GM11168 (cell line): ENCODE data around the gene PRKN.

Experiments used
- in situ Hi-C: fragments of 300-500 bp; cut with MboI; formaldehyde crosslinking; loops from one replicate; pipeline ENCODE4 v1.12.0; 2022; ENCODE audit warnings: low sequenced_read_pairs; ENCODE audit not compliant: unreplicated experiment

Gene PRKN

DNA sequence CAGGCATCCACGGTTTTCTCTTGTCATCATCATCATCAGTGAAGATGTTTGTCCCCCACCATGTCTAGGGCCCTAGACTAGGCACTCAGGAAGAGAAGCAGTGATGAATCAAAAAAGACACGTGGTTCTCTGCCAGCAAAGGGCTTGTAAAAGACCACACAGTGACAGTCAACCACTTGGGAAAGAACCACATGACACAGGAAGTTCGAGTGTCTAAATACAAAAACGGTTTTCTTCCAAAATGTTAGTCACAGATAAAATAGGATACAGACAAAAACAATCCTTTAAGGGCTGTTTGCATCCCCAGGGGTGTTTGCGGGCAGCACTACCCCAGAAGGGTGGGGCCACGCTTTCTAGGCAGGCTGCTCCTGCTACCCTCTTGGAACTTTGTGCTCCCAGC, 1096.9 kb downstream of the PRKN start:
- in situ Hi-C loops: no loop called here

DNA sequence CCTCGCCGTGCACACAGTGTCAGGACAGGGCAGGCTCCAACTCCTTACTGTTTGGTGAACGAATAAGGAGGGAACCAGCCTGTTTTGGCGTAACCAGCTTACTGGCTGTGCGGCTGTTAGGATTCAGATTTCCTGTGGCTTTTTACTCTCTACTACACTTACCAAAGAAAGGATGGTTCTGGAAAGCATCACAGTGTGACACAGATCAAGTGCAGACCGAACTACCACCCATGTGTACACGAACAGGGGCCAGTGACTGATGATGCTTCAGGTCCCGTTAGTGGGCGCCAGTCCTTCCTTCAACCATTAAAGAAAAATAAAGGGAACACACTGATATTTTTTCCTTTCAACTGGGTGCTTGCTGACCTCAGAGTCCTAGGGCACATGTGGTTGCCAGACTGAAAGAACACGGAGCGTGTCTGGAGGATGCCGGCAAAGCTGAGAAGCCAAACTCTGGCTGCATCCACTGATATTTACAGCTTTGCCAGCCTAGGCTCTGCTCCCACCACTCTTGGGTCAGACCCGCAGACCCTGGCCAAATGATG, 1101.4 kb downstream of the PRKN start:
- in situ Hi-C loops: no loop called here

DNA sequence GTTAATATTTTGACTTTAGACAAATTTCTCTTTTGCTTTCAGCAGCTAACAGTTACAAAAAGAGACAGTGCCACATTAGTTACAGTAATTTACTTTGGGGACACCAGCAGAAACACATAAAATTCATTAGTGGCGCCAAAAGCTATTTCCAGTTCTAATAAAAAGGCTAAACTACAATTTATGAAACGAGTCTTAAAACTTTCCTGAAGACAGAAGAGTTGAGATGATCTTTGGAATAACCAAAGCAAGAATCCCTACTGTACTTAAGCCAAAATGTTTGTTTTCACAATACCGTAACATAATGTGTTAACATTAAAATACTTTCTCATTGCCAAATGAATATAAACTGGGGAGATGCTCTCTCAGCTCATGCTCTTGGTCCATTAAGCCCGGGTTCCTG, 1103.5 kb downstream of the PRKN start:
- in situ Hi-C loops: no loop called here

- in situ Hi-C loops: no loop called here
These were observed 1104.8 kb downstream of the PRKN start for GRCh38 chr6:161622779-161623178.

DNA sequence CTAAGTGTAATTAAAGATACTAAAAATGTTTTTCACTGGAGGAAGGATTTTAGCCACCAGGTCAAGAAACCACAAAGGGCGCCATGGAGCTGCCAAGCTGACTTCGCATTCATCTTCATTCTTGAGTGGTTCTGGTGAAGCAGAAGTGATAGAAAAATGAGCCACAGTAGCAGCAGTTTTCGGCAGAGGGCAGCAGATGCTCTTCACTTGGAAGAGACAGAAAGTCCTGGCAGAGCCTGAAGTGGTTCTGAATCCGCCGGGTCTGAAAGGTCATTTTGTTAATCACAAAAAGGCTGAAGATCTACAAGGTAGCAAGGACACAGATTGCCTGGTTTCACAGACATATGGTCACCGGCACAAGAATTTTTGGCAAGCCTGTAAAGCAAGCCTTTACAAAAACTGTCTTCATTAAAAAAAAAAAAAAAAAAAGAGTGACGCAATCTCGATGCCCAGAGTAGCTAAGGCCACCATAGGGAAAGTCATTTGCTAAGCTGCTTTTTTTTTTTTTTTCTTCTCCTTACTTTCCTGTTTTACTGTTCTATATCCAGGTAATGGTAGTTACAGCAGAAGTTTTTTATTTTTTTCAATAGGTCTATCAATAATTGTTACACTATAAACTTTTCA, 1108.6 kb downstream of the PRKN start:
- in situ Hi-C loops: no loop called here

- in situ Hi-C loops: no loop called here
These were observed 1113.9 kb downstream of the PRKN start for GRCh38 chr6:161613711-161614110.

- in situ Hi-C loops: no loop called here
These were observed 1118.8 kb downstream of the PRKN start for GRCh38 chr6:161608771-161609170.

DNA sequence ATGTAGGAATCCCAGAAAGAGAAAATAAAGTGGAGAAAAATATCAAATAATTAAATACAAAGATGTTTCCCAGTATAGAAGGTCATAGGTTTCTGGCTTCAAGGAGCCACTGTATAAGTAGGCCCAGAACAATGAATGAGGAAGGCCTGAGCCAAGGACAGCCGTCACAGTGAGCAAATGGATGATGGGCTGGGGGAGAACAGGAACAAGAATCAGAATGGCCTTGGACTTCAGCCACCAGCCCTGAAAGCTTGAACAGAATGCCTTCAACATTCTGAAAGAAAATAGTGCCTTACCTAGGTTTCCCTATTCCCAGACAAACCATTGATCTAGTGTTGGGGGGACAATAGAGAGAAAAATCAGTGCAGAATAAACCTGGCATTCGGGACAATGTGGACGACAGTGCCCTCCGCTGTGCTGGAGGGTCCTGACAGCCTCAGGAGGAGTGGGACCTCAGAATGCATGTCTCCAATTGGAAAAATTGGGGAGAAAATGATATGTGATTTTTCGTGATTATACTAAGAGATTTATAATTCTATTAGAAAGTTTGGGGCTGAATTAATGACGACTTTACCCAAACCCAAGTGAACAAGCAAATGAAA, 1119.8 kb downstream of the PRKN start:
- in situ Hi-C loops: no loop called here

- in situ Hi-C loops: no loop called here
These were observed 1125.2 kb downstream of the PRKN start for GRCh38 chr6:161602359-161602758.

DNA sequence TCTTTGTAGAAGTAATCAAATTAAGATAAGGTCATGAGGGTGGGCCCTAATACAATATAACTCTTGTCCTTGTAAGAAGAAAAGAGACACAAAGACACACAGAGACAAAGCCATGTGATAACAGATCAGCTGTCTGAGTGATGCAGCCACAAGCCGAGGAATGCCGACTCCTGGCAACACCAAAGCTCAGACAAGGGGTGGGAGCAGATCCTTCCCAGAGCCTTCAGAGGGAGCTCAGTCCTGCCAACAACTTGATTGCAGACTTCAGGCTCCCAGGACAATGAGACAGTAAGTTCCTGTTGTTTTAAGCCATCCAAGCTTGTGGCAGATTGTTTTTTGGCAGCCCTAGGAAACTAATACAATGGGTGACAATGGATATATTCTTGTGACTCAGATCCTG, 1128.7 kb downstream of the PRKN start:
- in situ Hi-C loops: no loop called here

GRCh38 chr6:161596807-161597520, 1130.6 kb downstream of the PRKN start:
- in situ Hi-C loops: no loop called here

- in situ Hi-C loops: no loop called here
These were observed 1133.2 kb downstream of the PRKN start for GRCh38 chr6:161594412-161594811.

GRCh38 chr6:161590961-161591627, 1136.5 kb downstream of the PRKN start:
- in situ Hi-C loops: no loop called here

GRCh38 chr6:161586887-161587286, 1140.7 kb downstream of the PRKN start:
- in situ Hi-C loops: no loop called here

DNA sequence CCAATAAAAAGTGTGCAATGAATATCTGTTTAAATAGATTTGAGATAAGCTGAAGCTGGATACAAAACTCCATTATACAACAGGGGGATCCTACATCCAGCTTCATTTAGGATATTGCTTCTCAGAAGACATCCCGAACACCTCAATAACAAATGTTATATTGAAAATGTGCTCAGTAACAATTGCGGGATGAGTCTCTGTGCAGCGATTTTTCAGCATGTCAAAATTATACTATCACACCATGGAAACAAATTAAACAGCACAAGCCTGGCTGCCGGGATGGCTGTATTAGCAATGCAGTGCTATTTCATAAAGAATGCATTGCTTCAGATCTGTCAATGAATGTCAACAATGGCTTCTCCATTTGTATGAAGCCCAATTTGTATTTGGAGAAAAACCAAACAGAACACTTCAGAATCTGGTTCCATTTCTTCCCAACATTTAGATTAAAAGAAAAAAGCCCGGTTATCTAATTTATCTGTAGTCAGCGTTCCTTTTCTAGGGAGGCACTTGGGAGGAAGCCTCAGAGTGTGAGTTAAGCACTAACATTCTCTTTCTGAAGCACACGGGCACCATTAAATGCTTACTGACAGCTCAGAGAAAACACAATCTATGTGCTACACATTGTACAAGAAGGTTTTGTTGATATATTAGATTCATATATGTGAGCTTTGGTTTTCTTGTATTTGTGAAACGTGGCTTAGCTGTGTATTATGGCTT, 1142.8 kb downstream of the PRKN start:
- in situ Hi-C loops: no loop called here

DNA sequence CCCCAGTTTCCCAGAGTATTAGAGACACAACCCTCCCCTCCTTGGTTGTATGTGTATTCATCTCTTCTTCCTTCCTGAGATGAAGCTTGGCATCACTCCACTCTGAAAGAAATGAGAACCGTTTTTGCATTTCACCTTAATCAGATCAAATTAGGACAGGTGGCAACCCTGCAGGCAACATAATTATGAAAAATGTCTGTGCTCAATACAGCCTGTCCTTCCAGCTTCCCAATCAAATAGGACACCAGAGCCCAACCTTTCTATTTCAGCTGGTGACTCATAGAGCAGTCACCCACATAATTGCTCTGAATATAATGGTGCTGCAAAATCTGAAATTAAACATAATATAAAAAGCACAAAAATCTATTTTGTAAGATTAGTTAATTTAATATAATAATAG, 1143.5 kb downstream of the PRKN start:
- in situ Hi-C loops: no loop called here

GRCh38 chr6:161583584-161583983, 1144.0 kb downstream of the PRKN start:
- in situ Hi-C loops: no loop called here

DNA sequence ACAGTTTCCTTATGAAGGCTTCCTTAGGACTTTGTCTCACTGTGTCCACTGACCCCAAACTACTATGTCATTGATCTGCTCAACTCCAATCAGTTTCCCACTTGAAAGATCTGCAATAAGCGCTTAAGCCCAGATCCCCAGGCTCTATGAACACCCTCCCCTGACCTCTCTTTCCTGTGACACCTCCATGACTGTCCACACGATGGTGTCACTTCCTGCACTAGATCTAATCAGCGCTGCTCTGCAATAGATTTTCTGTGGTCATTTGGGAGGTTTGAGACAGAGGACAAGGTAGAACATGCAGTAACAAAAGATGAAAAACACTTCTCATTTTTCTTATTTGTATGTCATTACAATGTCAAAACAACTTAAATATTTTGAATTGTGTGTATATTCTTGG, 1149.1 kb downstream of the PRKN start:
- in situ Hi-C loops: no loop called here

DNA sequence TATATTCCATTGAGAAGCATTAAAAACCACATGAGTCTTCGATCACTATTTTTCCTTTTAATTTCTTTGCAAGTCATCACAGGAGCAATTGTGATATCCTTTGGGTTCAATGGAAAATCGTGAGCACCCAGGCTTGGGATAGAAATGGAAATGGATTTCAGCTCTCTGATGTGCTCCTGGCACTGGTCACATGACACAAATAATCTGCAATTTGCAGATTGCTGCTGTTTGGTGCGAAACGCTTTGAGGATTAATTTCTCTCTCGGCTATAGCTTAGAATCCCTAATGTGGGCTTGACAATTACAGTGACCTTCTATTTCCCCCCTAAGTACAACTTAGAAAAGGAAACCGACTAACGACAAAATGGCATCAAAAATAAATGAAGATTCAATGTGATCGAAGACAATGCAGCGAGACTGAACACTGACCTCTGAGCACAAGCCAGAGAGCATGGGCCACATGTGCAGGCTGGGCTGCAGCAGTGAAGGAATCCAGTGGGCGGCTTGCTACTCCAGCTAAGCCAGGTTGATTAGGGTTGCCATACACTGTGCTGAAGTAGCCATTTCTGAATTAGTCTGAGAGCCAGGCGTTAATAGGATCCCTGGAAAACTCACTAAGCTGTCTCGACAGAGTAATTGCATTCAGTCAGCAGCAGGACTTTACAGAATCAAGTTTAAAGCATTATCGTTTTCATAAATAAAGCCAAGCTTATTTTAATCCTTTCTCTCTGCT, 1151.9 kb downstream of the PRKN start:
- in situ Hi-C loops: no loop called here
